NCI-H345 treated with DMSO at 0.1 percent for 48 hours (cell line): ENCODE results near the gene WNT11.

Experiments
- DNase-seq: peaks from one replicate; lab custom pipeline; 2025; ENCODE audit not compliant: unreplicated experiment; lab: John Stamatoyannopoulos, UW

Gene WNT11

GRCh38 chr11:76157891-76158290, 48.4 kb downstream of the WNT11 start:
- DNase-seq = no peak

GRCh38 chr11:76156971-76157427, 49.3 kb downstream of the WNT11 start:
- no peak for DNase-seq

- DNase-seq = no peak
These were observed 50.6 kb downstream of the WNT11 start for GRCh38 chr11:76155500-76156227.

GRCh38 chr11:76153571-76153923, 52.8 kb downstream of the WNT11 start:
- no peak for DNase-seq

- DNase-seq = no peak
These were observed 53.3 kb downstream of the WNT11 start for GRCh38 chr11:76152741-76153570.

GRCh38 chr11:76152086-76152681, 54.1 kb downstream of the WNT11 start:
- no peak for DNase-seq

GRCh38 chr11:76151556-76152085, 54.7 kb downstream of the WNT11 start:
- DNase-seq = no peak

GRCh38 chr11:76150141-76150540, 56.2 kb downstream of the WNT11 start:
- DNase-seq = no peak

- DNase-seq = no peak
These were observed 56.6 kb downstream of the WNT11 start for GRCh38 chr11:76149713-76150112.

- DNase-seq = no peak
These were observed 57.2 kb downstream of the WNT11 start for GRCh38 chr11:76148941-76149613.

GRCh38 chr11:76148231-76148630, 58.1 kb downstream of the WNT11 start:
- no peak for DNase-seq

GRCh38 chr11:76147106-76147740, 59.1 kb downstream of the WNT11 start:
- DNase-seq = no peak

- DNase-seq = no peak
These were observed 63.0 kb downstream of the WNT11 start for GRCh38 chr11:76143274-76143673.

- no peak for DNase-seq
These were observed 64.3 kb downstream of the WNT11 start for GRCh38 chr11:76141901-76142588.

- no peak for DNase-seq
These were observed 65.3 kb downstream of the WNT11 start for GRCh38 chr11:76140912-76141574.

GRCh38 chr11:76139314-76139713, 67.0 kb downstream of the WNT11 start:
- DNase-seq = no peak
